Thyroid gland (tissue), 4 donors: ENCODE results near the gene PDZRN3. TPM values are rescaled to one million over a fixed set of nuclear protein-coding genes. Genes with fewer than 3 reads are reported as not detected.

Experiments
- DNase-seq, 2 donors: peaks; one replicate each; pipeline ENCODE4 v3.0.0-alpha.2; 2019
- H3K27ac ChIP-seq, 3 donors: fragments of 200-600 bp; sonication (generic); 1 replicate in 2 of 3; 2 replicates in 1 of 3; pipeline ENCODE4 v1.5.1; 2016 to 2019; ENCODE audit warnings: mild to moderate bottlenecking in 1 of 3, moderate library complexity in 1 of 3
- H3K27me3 ChIP-seq: fragments of 200-600 bp; sonication (generic); one replicate; pipeline ENCODE4 v1.5.1; 2019
- H3K36me3 ChIP-seq, 2 donors: fragments of 200-600 bp; sonication (generic); one replicate each; pipeline ENCODE4 v1.5.1; 2016 to 2019
- H3K4me1 ChIP-seq, 2 donors: fragments of 200-600 bp; sonication (generic); one replicate each; pipeline ENCODE4 v1.5.1; 2017 to 2019
- H3K4me3 ChIP-seq, 3 donors: fragments of 200-600 bp; sonication (generic); replicated peaks in 1 of 3; 1 replicate in 2 of 3; 2 replicates in 1 of 3; pipeline ENCODE4 v1.5.1; 2016; ENCODE audit warnings: mild to moderate bottlenecking in 1 of 3
- H3K9me3 ChIP-seq: fragments of 200-600 bp; sonication (generic); one replicate; pipeline ENCODE4 v1.5.1; 2017
- CTCF ChIP-seq, 6 experiments: fragments of 200-600 bp in 3 of 6; fragments of 450-650 bp in 3 of 6; sonication (generic) in 3 of 6; IDR thresholded peaks; one replicate each; pipeline ENCODE4 v1.5.1; 2016 to 2019; ENCODE audit warnings: antibody characterized with exemption in 6 of 6, mild to moderate bottlenecking in 2 of 6, inconsistent platforms in 1 of 6, moderate library complexity in 1 of 6
- POLR2A ChIP-seq, 2 donors: fragments of 450-650 bp; IDR thresholded peaks; one replicate each; pipeline ENCODE4 v1.6.1; 2017; ENCODE audit warnings: antibody characterized with exemption in 2 of 2, mild to moderate bottlenecking in 2 of 2, moderate library complexity in 1 of 2
- WGBS, 2 donors: methylation state at CpG; one replicate each; pipeline ENCODE4 v1.1.5; 2017; 5-methylcytosine and 5-hydroxymethylcytosine counted together
- intact Hi-C: fragments of 100-400 bp; cut with DNase I; formaldehyde crosslinking; loops from one replicate; pipeline ENCODE4 v1.15.1; 2023
- total RNA-seq, 4 donors: library from RNA; depleted of rRNA; stranded (reverse); fragments of >200 nt; gene quantifications; one replicate each; pipeline ENCODE4 v1.2.3, GENCODE V29; 2016

Gene PDZRN3
- total RNA-seq, 4 donors from 2014 or later = 4.4 to 8.3 (median 6.0) TPM

GRCh38 chr3:73448041-73448440, 176.7 kb downstream of the PDZRN3 start:
- TF ChIP-seq POLR2A (IDR thresholded peaks at IDR 0.05) (no peak), CTCF (IDR thresholded peaks at IDR 0.05) (no peak)
- no peak overlapping the region for H3K27ac ChIP-seq
- no peaks in the 10 kb centered on the region for H3K27me3 ChIP-seq
- H3K36me3 ChIP-seq = no peaks in the 10 kb centered on the region
- peaks cover 0 to 11% of the 10 kb centered on the region in 2 donors for H3K4me1 ChIP-seq
- no peaks in the 10 kb centered on the region for H3K9me3 ChIP-seq
- DNase-seq = no peak
- no peak overlapping the region for H3K4me3 ChIP-seq
- WGBS, 2 donors = 96 to 98% methylated on average over 2 of the region's 2 CpGs
- intact Hi-C loops = loop anchor here (10.0 kb wide), 1 partner anchor 343 kb away; no protein-coding TSS in a partner anchor

GRCh38 chr3:73447111-73447510, 177.6 kb downstream of the PDZRN3 start:
- TF ChIP-seq POLR2A (IDR thresholded peaks at IDR 0.05) (no peak), CTCF (IDR thresholded peaks at IDR 0.05) (no peak)
- no peak overlapping the region for H3K27ac ChIP-seq
- no peaks in the 10 kb centered on the region for H3K27me3 ChIP-seq
- H3K9me3 ChIP-seq = no peaks in the 10 kb centered on the region
- no peak overlapping the region for H3K4me3 ChIP-seq
- no peaks in the 10 kb centered on the region for H3K36me3 ChIP-seq
- peaks cover 0 to 11% of the 10 kb centered on the region in 2 donors for H3K4me1 ChIP-seq
- DNase-seq = no peak
- WGBS, 2 donors = 70 to 71% methylated on average over 6 of the region's 6 CpGs
- intact Hi-C loops = loop anchor here (10.0 kb wide), 1 partner anchor 342 kb away; no protein-coding TSS in a partner anchor

GRCh38 chr3:73446467-73447110, 178.2 kb downstream of the PDZRN3 start:
- H3K36me3 ChIP-seq = no peaks in the 10 kb centered on the region
- H3K4me1 ChIP-seq = peaks cover 0 to 11% of the 10 kb centered on the region in 2 donors
- WGBS, 2 donors = 86 to 90% methylated on average over 10 of the region's 10 CpGs
- H3K4me3 ChIP-seq = no peak overlapping the region
- no peak for DNase-seq
- TF ChIP-seq POLR2A (IDR thresholded peaks at IDR 0.05) = no peak
- TF ChIP-seq CTCF (IDR thresholded peaks at IDR 0.05) = no peak
- no peaks in the 10 kb centered on the region for H3K27me3 ChIP-seq
- no peaks in the 10 kb centered on the region for H3K9me3 ChIP-seq
- intact Hi-C loops = loop anchor here (10.0 kb wide), 1 partner anchor 342 kb away; no protein-coding TSS in a partner anchor
- no peak overlapping the region for H3K27ac ChIP-seq

DNA sequence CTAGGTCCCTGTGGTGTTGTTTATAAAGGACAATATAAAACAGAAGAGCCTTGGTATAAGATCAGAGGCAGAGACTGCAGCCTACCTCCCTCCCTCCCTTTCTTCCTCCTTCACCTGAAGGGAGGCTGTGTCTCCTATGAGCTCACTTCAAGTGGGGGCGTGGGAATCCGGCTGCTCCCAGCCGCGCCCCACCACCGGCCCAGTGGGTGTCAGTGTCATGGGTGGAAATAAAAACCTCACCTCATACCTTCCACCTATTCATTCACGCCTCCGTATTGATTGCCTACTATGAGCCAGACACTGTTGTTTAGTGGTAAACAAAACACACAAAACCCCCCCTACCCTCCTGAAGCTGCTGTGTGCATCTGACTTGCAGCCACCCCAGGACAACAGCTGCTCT, 181.9 kb downstream of the PDZRN3 start:
- Histone ChIP-seq H3K9me3 (no peaks in the 10 kb centered on the region), H3K4me3 (no peak overlapping the region), H3K27me3 (no peaks in the 10 kb centered on the region), H3K36me3 (no peaks in the 10 kb centered on the region), H3K27ac (no peak overlapping the region), H3K4me1 (no peaks in the 10 kb centered on the region)
- TF ChIP-seq CTCF (IDR thresholded peaks at IDR 0.05) (no peak), POLR2A (IDR thresholded peaks at IDR 0.05) (no peak)
- no peak for DNase-seq
- intact Hi-C loops = loop anchor here (10.0 kb wide), 1 partner anchor 338 kb away; no protein-coding TSS in a partner anchor
- WGBS, 2 donors = 80 to 82% methylated on average over 7 of the region's 7 CpGs

DNA sequence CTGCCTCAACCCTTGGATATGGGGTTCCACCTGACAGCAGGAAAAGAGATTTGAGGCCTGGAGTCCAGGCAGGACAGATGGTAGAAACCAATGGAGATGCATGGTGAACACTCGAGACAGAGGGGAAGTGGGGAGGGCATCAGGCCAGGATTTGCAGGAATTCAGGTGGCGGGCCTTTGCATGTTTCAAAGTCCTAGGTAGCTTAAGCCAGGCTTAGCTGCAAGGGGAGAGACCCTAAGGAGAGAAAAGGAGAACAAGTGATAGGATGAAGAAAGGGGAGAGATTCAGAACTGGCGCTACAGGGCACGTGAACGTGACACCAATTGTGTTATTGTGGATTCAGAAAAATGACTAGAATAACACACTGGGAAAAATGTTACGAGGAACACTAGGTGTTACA, 182.6 kb downstream of the PDZRN3 start:
- intact Hi-C loops = loop anchor here (10.0 kb wide), 1 partner anchor 337 kb away; no protein-coding TSS in a partner anchor
- Histone ChIP-seq H3K36me3 (no peaks in the 10 kb centered on the region), H3K4me3 (no peak overlapping the region), H3K27me3 (no peaks in the 10 kb centered on the region), H3K9me3 (no peaks in the 10 kb centered on the region), H3K4me1 (no peaks in the 10 kb centered on the region), H3K27ac (no peak overlapping the region)
- TF ChIP-seq CTCF (IDR thresholded peaks at IDR 0.05) (no peak), POLR2A (IDR thresholded peaks at IDR 0.05) (no peak)
- 85 to 90% methylated on average over 6 of the region's 6 CpGs for WGBS, 2 donors
- DNase-seq = no peak
